Hindlimb muscle (tissue), 1 donor: ENCODE data around the gene SPTBN4. TPM values are rescaled to one million over a fixed set of nuclear protein-coding genes. Genes with fewer than 3 reads are reported as not detected.
"Not testable (repeated sequence)": the region's sequence is repeated elsewhere in the genome, so short reads cannot be mapped to it uniquely, and the experiment has no call there.

Experiments
- DNase-seq: peaks from one replicate; pipeline ENCODE4 v3.0.0-alpha.2; 2013
- polyA plus RNA-seq: library from polyadenylated mRNA; unstranded; fragments of 120-200 nt; gene quantifications from one replicate; pipeline ENCODE4 v1.2.1, GENCODE V29; 2013; ENCODE audit not compliant: insufficient read length

SPTBN4 gene
- polyA plus RNA-seq: 0.19 TPM

DNA sequence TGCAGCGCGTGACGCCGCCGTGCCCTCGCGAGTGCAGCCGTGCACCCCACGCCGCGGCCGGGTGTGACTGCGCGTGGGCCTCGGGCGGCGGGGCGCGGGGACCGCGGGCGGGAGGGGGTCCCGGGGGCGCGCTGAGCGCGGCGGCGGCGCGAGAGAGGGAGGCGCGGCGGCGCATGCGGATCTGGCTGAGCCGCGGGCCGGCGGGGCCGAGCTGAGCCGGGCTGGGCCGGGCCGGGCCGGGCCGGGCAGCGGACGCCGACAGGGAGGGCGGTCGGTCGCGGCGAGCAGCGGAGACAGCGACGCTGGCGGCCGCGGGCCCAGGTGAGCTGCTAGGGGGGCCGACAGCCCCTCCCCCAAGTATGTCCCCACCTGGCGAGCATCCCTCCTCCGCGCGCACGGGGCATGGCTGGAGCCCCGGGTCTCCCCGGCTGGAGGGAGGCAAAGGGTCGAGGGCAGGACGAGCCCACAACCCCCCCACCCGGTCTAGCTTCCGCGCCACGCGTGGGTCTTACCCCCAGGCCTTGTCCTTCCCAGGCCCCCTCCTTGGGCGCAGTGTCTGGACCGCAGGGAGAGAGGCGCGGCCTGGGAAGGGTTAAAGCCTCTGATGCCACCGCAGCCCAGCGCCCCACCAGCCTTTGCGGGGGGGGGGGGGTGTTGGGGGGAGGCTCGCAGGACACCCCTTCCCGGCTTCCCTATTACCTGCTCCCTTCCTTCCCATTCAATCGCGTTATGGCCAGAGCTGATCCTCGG is at the start of gene SPTBN4:
SPTBN4 (plus strand) TSS at position 17 of the 750 bp plus-strand sequence. CDS start 5,621 bp downstream, outside the sequence.
- DNase-seq: no peak

DNA sequence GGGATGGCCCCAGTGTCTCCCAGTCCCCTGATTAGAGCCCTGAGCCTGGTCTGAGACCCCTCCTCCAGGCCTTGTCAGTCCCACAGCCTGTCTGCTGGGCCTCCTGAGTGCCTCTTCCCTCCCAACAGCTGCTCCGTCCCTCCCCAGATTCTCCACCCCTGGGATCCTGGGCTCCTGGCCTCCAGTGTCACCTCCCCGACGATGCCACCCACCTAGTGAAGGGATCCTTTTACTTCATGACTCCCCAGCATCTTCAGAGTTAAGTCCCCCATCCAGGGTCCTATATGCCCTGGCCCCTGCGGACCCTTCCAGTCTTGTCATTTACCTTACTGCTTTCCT is 49.2 kb upstream of the SPTBN4 start:
- DNase-seq: no peak

DNA sequence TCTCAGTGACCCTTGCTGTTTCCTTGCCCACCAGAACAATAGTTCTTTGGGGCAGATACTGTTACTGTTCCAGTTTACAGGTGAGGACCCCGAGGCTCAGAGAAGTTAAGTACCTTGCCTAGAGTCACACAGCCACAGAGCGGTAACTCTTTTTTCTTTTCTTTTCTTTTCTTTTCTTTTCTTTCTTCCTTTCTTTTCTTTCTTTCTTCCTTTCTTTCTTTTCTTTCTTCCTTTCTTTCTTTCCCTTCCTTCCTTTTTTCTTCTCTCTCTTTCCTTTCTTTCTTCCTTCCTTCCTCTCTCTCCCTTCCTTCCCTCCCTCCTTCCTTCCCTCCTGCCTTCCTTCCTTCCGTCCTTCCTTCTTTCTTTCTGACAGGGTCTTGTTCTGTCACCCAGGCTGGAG is 48.8 kb upstream of the SPTBN4 start:
- no peak for DNase-seq

DNA sequence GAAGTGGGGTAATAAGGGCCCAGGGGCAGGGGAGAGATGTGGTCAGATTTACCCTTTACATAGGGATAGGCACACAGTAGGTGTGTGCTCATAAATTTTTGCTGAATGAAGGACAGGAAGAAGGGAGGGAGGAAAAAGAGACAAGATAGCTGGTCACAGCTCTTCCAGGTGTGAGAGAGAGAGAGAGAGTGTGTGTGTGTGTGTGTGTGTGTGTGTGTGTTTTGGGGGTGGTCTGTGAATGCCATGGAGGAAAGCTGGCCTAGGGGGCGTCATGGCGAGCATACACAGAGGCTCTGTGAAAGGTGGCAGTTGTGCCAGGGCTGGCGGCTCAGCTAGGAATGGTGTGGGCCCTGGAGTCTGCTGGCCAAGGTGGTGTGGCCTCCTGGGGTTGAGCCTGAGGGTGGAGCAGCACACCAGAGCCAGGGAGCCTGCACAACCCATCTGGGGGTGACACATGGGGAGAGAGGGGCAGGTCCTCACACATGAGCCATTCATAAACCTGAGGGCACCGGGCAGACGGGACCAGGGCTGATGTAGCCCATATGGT is 47.7 kb upstream of the SPTBN4 start:
- no peak for DNase-seq

DNA sequence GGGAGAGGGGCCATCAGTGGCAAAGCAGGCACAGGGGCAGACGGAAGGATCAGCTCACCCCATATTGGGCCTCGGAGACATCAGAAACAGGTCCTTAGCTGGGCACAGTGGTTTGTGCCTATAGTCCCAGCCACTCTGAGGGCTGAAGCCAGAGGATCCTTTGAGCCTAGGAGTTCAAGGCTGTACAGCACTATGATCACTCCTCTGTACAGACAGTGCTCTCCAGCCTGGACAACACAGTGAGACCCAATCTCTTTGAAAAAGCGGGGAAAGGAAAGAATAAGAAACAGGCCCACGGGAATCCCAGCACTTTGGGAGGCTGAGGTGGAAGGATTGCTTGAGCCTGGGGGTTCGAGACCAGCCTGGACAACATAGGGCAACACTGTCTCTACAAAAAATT is 47.0 kb upstream of the SPTBN4 start:
- no peak for DNase-seq

DNA sequence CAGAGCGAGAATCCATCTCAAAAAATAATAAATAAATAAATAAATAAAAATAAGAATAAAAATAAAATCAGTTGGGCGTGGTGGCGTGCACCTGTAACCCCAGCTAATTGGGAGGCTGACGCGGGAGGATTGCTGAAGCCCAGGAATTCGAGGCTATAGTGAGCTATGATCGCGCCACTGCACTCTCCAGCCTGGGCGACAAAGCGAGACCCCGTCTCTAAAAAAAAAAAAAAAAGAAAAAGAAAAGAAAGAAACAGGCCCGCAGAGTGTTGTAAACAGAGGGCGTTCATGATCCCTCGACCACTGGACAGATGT is 46.4 kb upstream of the SPTBN4 start:
- no peak for DNase-seq

DNA sequence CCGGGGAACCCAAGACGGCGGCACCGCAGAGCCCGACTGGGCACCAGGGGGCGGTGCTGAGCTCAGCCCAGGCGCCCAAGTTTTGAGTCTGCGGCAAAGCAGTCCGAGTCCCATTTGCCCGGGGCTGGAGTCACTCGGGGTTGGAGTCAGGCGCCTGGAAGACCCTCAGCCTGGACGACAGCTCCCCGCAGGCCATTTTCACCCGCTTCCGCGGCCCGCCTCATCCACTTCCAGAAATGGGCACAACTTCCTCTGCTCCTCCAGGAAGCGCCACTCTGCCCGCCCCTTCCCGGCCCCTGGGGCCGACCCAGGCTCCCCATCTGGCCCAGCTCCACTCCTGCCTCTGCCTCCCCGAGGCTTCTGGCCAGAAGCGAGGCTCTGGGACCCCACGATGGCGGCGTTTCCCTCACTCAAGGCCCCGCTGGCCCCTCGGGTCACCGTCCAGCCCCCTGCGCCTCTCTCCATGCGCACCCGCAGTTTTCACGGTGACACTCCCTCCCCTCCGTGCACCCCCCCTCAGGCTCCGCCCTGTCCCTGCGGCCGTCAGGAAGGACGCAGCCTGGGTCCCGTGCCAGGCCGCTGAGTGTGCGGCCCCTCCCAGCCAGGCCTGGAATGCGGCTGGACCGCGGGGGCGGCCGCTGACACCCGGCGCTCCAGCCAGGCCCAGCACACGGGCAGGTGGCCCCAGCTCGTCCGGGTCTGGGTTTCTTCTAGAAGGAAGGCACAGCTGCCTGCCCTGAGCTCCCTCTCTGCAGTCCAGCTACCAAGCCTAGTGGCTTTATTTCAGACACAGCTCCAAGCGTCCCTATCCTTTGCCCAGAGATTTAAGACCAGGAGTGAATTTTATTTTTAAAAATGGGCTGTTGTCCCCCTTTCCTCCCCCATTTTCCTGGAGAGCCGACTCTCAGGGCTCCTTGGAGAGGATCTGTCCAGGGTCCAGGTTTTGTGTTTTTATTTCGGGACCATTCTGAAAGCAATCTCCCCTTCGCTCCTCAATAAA is 45.7 kb upstream of the SPTBN4 start:
- DNase-seq: peak; percentile 97

DNA sequence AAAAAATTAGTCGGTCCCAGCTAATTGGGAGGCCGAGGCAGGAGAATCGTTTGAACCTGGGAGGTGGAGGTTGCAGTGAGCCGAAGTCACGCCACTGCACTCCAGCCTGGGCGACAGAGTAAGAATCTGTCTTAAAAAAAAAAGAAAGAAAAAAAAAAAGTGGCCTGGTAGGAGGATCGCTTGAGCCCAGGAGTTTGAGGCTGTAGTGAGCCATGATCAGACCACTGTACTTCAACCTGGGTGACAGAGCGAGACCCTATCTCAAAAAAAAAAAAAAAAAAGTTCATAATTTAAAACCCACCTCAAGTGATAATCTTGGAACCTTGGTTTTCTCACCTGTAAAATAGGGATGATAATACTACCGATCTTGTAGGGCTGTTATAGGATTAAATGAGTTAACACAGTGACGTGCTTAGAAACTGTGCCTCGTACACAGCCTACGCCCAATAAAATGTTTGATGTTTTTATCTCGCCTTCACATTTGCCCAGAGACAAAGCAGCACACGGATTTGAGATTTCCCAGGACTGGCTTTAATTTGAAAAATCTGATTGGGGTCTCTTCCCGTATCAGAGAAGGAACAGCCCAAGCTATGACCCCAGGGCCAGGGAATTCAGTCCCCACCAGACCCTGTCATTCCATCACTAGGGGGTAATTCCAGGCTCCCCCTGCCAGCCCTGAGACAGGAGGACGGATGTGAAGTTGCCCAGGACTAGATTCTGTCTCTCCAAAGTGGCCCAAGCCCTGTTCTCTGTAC is 44.6 kb upstream of the SPTBN4 start:
- DNase-seq: no peak

DNA sequence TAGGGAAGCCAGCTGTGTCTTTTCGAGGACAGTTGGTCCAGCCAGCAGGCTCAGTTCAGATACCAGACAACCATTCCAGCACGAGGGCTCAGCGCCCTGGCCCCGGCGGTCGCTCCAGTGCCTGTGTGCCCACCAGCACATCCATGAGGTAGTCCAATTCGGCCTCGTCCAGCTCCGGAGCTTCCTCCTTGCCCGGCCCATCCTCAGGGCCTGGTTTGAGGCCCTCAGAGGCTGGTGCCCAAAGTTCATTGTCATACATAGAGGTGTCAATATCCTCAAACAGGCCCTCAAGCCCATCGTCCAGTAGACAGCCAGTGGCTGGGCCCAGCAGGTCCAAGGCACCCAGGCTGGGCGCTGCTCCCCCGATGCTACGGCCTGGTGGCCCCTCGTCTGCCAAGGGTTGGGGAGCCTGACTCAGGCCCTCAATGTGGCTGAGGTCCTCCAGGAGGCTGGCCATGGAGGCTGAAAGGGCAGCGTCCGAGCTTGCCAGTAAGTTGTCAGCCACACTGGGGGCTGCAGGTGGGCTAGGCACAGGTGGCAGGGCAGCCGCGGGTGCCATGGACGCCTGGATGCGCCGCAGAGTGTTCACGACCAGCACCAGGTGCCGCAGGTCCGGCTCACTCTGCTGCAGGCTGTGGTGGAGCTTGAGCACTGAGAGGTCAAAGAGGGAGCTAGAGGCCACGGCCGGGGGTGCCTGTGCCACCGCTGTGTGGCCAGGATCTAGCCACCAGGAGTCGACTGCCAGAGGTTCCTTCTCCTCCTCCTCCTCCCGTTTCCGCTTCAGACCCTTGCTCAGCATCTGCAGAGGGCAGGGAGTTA is 43.8 kb upstream of the SPTBN4 start:
- no peak for DNase-seq

DNA sequence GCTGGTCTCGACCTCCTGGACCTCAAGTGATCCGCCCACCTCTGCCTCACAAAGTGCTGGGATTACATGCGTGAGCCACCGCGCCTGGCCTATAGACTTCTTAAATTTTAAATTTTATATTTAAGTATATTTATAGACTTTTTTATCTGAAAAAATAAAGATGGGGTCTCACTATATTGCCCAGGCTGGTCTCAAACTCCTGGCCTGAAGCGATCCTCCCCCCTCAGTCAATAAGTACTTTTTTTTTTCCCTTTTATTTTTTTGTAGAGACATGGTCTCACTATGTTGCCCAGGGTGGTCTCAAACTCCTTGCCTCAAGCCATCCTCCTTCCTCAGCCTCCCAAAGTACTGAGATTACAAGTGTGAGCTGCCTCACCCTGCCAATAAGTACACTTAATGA is 42.9 kb upstream of the SPTBN4 start:
- no peak for DNase-seq

DNA sequence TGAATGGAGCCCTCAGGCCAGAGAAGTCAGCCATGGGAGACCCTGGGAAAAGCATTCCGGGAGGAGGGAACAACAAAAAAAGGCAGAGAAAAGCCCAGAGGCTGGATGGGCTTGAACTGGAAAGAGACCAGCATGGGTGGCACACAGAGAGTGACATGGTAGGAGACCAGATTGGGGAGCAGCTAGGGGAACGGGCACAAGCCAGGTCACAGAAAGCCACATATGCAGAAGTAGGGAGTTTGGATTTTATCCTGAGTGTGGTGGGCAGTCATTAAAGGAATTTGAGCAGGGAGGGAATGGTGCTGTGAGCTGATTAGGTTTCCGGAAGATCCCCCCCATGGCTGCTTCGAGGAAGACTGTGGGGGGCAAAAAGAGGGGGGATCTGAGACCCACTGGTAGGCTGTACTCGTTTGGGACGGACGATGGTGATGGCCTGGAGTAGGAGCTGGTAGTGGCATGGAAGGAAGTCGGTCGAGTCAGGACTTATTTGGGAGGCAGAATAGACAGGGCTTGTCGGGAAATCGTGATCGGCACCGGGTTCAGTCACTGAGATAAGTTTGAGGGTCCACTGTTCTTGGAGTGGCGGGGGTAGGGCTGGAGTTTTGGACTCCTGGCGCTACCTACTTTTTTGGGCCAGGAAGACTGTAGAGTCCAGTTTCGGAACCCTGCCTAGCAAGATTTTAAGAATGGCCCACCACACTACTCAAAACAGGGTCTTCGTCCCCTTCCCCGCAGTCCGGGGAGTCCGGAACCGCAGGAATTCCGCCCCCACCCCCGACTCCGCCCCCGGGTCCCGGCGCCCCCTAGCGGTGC is 42.0 kb upstream of the SPTBN4 start:
- no peak for DNase-seq

DNA sequence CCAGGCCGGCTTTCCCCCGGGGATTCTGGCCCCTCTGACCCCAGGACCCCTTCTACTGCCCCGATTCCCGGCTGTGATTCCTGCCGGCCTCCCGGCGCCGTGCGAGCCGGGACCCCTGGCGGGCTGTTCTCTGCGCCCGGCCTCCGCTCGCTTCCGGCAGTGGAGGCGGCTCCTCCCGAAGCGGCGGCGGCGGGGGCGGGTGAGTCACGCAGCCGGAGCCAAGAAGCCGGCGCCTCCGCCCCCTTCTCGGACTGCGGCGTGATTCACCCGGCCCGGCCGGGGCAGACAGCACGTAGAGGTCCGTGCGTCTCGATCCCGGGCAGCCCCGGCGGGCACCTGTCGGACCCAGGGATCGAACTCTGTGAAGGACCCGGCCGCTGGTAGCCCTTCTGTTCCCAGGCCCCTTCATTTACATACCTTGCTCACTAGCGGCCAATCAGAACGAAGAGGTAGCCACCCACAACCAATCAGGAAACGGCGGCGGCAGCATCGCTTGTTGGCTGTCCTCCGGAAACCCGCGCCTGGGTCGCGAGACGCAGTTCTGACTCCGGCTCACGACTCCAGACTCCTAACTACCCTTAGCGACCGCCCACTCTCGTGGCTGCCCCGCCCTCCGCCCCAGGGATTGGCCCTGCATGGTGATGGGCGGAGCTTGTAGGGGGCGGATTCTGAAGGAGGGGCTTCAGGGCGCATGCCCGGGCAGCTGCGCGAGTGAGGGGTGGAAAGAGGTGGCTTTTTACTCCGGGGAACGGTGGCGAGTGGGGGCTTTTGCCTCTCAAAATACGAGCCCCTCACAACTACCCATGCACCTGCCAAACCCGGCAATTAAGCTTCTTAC is 41.1 kb upstream of the SPTBN4 start, which contains the start of gene SERTAD1:
SERTAD1 (minus strand) TSS at position 543 of the 838 bp plus-strand sequence. CDS start 2,446 bp downstream, outside the sequence.
- DNase-seq: peak; percentile 99

DNA sequence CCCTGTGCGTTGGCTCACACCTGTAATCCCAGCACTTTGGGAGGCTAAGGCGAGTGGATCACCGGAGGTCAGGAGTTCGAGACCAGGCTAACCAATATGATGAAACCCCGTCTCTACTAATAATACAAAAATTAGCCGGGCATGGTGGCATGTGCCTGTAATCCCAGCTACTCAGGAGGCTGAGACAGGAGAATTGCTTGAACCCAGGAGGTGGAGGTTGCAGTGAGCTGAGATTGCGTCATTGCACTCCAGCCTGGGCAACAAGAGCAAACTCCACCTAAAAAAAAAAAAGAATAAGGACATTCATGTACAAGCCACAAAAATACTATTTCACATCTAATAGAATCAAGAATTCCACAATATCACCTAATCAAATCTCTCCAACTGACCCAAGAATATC is 38.6 kb upstream of the SPTBN4 start:
- DNase-seq: not testable (repeated sequence)

DNA sequence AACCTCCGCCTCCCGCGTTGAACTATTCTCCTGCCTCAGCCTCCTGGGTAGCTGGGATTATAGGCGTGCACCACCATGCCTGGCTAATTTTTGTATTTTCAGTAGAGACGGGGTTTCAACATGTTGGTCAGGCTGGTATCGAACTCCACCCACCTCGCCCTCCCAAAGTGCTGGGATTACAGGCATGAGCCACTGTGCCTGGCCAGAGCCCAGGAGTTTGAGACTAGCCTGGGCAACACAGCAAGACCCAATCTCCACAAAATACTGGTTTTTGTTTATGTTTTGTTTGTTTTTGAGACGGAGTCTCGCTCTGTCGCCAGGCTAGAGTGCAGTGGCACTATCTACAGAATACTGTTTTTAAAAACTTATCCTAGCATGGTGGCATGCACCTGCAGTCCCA is 36.6 kb upstream of the SPTBN4 start:
- DNase-seq: not testable (repeated sequence)

DNA sequence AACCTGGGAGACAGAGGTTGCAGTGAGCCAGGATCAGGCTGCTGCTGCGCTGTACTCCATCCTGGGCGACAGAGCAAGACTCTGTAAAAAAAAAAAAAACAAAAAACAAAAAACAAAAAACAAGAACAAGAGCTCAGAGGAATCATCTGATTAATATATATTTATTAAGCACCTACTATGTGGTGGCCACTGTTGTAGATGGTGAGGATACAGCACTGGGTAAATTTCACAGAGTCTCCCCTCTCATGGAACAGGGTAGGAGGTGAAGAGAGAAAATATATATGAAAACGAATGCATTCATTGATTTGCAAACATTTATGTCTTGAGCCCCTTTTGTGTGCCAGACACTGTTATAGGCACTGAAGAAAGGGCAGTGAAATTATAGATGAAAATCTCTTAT is 35.1 kb upstream of the SPTBN4 start:
- no peak for DNase-seq

DNA sequence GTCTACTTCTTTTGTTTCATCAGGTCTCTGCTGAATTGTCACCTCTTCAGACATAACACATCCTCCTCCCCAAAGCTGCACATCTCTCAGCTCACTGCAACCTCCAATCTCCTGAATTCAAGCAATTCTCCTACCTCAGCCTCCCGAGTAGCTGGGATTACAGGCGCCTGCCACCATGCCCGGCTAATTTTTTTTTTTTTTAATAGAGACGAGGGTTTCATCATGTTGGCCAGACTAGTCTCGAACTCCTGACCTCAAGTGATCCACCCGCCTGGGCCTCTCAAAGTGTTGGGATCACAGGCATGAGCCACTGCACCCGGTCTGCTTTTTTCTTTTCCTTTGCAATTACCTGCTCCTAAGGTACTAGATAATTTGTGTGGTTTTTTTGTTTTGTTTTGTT is 34.0 kb upstream of the SPTBN4 start:
- not testable (repeated sequence) for DNase-seq

DNA sequence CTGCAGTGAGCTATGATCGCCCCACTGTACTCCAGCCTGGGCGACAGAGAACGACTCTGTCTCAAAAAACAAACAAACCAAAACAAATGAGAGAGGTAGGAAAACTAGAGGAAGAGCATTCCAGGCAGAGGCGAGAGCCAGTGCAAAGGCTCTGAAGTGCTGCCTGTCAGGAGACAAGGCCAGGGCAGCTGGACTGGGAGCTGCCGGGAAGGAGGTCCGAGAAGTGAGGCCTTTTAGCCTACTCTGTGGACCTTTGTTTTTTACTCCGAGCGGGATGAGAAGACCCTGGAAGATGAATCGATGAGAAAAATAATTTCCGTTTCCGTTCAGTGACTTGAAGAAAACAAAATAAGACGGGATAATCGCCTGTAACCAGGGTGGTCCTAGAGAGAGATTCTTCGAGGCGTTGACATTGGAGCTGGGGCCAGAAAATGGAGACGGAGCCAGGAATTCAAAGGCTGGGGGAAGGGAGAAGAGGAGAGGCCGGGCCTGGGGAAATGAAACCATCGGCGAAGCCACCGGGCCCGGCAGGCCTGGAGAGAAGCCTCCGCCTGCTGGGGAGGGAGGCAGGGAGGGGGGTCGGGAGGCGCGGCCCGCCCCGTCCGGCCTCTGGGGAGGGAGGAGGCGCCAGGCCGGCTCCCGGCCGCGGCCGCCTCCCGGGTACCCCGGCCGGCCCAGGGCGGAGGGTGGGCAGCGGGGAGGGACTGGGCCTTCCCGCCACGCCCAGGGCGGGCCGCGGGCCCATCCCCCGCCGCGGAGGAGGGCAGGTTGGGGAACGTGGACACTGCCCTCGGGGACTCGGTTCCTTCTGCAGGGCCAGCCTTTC is 33.2 kb upstream of the SPTBN4 start:
- peak; percentile 92 for DNase-seq

DNA sequence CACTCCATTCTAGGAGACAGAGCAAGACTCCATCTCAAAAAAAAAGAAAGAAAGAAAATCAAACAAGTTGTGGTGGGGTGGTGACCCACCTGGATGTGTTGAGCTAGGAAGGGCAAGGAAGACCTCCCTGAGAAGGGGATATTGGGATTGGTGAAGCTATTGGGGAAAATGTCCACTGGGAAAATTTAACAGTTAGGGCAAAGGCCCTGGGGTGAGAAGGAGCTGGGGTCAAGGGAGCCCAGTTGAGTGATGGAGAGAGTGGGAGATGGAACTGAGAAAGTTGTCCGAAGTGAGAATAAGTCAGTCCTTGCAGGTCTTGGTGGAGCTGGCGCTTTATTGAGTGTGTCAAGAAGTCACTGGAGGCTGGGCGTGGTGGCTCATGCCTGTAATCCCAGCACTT is 28.5 kb upstream of the SPTBN4 start:
- no peak for DNase-seq

DNA sequence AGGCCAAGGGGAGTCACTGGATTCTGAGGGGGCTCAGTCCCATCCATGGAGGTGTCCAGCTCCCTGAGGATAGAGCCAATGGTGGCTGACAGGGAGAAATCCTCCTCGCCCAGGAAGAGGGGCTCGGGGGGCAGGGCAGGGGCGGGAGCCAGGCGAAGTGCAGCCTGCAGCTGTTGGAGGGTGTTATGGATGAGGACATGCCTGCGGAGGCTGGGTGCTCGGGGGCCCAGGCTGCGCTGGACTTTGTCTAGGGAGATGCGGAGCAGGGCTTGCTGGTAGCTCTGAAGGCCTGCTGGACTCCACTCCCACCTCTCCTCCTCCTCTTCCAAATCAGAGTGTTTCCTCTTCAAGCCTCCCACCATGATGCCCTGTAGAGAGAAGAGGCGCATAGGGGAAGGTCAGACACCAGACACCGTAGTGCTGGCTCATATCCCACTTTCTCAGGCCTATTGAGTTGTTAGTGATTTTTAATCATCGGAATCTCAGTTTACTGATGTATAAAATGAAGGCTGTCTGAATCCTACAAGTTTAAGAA is 25.0 kb upstream of the SPTBN4 start:
- no peak for DNase-seq
